Activated gamma-delta T cell treated with Interleukin-2 at 50 U/mL for 16 hours (primary cell): ENCODE data around the gene SORL1.

Experiments
- DNase-seq: peaks from one replicate; pipeline ENCODE4 v3.0.0-alpha.2; 2020

The SORL1 gene

DNA sequence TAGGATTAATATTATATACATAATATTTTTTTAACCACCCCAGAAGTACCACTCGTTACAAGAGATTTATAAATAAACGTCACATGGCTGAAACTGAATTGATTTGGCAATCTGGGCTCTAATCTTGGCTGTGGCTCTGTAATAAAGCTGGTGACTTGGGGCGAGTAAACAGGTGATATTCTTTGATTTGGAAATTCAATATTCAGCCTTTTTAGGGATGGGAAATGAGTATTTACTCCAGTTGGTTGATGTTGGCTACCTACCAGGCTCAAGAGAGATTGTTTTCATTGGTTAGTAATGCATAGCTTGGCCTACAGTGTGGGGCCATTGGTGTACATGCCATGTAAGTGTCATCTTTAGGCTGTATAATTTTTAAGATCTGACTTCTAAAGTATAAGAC, 118.3 kb downstream of the SORL1 start:
- DNase-seq, result no peak

DNA sequence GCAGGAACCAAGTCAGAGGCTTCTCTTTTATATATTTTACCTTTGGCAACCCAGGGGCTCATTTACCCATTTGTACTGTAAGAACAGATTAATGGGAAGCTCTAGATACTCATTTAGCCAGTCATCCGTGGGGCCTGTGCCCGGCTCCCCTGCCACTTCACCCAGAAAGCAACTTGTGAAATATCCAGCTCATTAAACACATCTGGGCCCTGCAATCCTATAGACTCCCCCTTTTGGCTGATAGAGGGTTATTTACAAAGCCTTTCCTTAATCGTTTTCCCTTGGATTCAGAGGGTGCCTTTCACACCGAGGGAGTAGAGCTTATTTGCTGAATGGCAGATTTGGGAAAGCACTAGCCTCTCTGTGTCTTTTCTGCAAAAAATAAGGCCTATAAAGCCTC, 119.4 kb downstream of the SORL1 start:
- DNase-seq, result no peak

DNA sequence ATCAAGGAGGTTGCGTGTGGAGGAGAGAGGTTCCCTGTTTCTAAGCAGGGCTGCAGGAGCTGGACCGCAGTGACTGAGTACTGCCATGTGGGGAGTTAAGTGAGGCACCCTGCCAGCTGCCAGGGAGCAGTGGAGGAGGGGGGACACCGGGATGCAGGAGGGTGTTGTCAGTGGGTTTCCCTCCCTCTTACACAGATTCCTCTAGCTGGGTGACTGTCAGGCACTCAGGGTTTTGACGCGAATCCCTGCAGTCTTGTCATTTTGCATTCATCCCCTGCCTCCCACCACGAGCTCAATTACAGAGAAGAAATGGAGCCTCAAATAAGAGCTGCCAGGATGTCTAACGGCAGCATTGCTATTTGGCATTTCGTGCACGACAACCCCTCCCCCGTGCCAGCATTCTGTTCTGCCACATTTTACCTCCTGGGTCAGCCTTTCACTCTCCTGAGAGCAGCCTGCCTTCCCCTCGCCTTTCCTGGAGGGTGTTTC, 120.5 kb downstream of the SORL1 start:
- DNase-seq, result no peak

DNA sequence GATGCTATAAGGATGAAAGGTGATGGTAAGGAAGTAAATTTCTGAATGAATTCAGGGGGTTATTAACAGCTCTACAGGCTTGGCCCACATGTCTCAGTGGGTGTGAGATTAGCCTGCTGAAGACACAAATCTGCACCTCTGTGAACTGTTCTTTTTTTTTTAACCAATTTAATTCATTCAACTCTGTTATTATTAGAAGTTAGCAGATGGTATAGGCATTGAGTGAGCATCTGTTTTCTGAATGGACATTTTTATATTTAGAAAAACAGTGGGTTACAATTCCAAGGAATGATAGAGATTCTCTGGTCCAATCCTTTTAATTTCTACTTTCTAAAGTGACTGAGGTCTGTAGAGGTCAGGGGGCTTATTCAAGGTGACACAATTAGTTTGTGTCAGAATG, 122.7 kb downstream of the SORL1 start:
- DNase-seq, result no peak

DNA sequence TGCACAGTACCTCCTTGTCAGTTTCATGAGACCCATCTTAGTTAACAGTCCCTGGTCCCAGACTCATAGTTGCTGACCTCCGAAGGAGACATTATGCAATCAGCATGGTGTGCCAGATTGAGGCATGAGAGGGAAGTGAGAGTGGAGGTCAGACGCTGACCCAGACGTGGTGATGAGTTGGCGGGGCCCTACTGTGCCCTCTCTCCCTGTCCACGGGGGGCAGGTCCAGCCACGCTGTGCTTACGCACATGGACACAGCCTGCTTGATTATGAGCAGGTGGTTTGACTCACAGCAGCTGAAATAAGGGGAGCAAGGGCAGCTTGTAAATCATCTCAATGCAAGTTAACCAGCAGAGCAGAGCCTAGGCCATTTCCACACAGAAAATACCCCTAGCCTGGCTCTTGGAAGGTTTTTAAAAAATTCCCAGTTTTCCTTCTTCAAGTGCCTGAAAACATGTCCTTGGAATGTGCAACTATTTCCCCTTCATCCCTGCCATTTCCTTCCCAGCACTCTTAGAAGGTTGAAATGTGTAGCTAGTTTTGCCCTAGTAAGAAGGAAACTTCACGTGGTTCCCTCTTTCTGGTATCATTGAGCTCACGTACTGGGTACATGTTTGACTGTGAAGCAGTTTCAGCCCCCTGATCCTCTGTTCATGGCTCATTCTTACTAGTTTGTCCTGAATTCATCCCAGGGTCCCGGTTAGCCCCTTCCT, 123.3 kb downstream of the SORL1 start:
- DNase-seq, result no peak

DNA sequence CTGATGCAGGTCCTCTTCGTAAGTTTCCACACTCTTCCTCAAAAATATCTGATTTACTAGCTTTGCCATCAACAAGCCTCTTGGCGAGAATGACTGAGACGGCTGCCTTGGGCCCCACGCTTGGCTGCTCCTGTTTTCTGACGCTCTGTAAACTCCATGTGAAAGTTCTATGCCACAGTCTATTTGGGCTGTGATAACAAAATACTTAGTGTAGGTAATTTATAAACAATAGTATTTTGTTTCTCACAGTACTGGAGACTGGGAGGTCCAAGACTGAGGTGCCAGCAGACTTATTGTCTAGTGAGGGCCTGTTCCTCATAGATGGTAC, 123.8 kb downstream of the SORL1 start:
- DNase-seq, result no peak

DNA sequence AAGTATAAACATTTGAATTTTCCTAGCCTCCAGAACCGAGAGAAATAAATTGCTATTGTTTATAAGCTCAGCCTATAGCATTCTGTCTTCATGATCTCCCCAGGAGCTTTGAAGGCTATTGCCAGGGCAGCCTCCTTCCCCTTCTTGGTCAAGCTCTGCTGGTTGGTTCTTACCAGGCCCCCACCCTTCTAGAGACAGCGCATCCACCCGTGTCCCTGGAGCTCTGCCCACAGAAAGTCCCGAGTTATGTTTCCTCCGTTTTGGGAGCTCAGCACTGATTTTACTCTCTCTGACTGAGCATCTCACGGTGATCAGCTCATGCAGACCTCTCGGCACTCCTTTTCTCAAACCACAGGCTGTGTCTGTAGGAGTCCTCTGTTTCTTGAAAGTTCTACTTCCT, 124.4 kb downstream of the SORL1 start:
- DNase-seq, result no peak

DNA sequence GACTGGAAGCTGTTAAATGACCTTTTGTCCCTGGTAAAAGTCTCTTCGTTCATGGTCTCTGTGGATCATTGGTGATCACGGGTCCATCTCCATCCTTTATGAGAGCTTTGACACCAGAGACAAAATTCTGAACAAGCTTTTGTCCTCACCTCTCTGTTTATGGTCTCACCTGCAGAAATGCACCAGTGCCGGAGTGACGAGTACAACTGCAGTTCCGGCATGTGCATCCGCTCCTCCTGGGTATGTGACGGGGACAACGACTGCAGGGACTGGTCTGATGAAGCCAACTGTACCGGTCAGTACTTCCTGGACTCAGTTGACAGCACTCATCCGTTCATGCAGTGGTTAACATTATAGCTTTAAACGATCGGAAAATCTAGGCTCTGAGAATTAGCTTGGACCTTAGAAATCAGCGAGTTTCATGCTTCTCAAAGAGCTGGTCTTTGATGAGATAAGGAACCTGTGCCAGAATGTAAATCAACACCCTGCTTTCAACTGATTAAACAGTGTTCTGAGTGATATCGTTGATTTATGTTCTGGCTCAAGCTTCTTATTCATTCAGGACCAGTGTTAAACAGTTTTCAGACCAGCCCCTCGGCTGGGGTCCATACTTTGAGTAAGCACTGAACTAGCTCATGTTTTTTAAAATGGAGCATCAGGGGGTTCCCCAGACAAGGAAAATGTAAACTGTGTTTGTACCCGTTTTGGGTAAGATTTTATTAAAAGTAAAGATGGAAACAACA, 125.2 kb downstream of the SORL1 start:
- DNase-seq, result no peak

DNA sequence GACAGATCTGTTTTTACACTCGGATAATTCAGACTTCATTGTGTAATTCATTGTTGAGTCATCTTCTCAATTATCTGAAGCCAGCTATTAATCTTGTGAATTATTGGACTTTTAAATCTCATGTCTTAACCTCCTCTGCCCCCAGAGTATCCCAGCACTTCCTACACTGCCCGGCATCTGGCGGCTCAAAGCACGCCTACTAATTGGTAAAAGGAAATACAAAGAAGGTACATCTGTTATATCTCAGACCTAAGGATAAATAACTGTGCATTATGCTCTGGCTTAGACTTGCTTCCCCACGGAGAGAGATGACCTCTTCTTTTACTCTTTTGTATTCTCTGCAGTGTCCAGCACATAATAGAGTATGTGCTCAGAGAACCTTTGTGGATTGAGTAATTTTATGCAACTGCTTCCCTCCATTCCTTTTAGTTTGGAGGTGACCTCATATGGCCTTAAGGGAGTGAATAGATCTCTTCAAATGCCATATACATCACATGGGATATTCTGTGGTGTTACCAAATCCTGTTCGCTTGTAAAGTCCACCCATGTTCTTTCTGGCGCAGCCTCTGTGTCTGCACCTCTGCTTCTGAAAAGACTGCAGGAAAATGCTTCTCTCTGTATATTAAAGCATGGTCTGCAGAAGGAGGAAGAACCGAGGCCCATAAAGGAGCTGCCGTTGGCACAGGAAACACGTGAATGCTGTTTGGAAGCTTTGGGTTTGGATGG, 126.3 kb downstream of the SORL1 start:
- no peak for DNase-seq

DNA sequence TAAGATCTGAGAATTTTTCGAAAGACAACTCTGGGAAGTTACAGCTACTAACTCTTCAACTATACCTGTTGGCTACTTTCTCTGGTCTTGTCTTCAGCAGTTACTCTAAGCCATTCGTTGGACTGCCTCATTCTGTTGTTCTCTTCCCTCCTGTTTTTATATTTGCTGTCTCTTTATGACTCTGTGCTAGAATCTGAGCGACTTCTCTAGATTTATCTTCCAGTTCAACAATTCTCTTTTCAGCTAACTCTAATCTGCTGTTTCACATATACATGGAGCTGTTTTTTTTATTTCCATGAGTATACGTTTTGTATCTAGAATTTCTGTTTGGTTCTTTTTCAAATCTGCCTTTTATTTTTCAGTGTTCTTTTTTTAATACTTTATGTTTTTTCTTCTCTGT, 128.0 kb downstream of the SORL1 start:
- DNase-seq, result no peak

DNA sequence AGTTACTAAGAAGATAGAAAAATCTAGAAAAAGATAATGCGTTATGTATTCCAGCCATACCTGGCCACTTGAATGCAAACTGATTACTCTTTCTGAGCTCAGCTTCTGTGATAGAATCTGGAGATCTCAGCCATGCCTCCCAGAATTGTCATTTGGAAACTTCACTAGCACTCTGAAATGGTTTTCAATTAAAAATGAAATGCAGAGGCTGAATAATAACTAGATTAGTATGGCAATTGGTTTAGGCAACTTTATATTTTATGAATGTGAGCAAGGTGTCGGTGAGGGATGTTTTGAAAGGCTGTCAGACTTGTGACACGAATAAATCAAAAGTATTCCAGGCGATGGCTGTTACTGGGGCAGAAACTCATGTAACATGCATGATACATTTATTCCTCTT, 129.5 kb downstream of the SORL1 start:
- no peak for DNase-seq

DNA sequence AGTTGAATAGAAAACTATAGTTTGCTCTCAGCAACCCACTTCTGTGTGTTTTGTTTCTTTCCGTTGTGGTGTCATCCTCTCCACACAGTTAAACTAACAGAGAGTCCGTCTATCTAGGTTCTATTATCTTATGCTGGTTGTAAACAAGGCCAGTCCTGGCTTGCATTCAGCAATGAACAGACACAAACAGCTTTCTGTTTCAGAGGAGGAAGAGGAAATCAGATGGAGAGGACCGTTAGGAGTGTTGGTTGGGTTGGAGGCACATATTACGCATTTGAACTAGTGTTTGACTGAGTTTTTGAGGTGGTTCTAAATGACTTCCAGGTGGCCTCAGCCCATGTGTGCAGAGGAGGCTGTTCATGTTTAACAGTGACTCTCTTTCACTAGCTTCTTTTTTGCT, 130.2 kb downstream of the SORL1 start:
- no peak for DNase-seq

DNA sequence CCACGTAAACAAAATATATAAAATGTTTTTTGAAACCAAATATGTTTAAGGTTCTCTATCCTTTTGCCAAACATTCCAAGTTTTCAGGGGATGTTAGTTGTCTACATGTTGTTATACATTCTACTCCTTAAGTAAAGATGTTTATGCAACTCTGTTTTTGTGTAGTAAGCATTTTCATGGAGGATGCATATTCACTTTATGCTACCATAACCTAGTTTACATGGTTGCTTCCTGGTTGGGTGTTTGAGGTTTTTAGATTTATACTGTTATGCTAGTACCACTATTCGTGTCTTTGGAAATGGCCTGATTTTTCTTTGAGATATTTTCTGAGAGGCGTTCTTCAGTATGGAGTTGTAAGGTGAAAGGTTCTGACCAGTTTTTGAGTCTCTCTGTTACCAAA, 131.7 kb downstream of the SORL1 start:
- DNase-seq, result no peak

DNA sequence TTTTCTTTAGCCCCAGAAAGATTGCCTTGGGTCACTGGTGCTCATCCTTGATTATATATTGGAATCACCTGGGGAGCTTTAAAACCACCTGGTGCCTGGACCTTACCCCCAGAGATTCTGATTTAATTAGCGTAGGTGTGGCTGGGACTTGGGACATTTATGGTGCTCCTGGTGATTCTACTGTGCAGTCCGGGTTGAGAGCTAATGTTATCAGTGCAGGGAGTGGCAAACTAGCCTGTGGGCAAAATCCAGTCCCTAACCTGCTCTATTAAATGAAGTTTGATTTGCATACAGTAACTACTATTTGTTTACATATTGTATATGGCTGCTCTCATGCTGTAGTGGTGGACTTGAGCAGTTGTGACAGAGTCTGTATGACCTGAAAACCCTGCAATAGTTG, 134.6 kb downstream of the SORL1 start:
- DNase-seq, result no peak

DNA sequence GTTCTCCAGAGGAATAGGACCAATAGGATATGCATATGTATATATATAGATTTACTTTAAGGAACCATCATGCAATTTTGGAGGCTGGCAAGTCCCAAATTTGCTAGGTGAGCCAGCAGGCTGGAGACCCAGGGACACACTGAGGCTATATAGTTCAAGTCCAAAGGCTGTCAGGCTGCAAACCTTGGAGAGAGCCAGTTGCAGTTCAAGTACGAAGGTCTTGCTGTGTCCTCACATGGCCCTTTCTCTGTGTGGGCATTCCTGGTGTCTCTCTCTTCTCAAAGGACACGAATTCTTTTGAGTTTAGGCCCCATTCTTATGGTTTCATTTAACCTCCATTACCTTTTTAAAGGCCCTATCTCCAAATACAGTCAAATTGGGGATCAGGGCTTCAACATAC, 135.1 kb downstream of the SORL1 start:
- no peak for DNase-seq

DNA sequence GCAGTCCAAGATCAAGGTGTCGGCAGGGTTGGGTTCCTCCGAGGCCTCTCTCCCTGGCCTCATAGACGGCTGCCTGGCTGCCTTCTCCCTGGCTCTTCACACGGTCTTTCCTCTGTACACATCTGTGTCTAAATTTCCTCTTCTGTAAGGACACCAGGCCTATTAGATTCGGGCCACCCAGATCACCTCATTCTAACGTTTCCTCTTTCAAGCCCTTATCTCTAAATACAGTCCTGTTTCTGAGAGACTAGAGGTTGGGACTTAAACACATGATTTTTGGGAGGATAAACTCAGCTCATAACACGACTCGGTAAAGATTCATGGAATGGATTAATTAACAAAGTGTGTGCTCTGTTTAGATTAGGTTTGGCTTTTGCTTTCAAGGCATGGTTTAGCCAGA, 136.6 kb downstream of the SORL1 start:
- DNase-seq, result no peak

DNA sequence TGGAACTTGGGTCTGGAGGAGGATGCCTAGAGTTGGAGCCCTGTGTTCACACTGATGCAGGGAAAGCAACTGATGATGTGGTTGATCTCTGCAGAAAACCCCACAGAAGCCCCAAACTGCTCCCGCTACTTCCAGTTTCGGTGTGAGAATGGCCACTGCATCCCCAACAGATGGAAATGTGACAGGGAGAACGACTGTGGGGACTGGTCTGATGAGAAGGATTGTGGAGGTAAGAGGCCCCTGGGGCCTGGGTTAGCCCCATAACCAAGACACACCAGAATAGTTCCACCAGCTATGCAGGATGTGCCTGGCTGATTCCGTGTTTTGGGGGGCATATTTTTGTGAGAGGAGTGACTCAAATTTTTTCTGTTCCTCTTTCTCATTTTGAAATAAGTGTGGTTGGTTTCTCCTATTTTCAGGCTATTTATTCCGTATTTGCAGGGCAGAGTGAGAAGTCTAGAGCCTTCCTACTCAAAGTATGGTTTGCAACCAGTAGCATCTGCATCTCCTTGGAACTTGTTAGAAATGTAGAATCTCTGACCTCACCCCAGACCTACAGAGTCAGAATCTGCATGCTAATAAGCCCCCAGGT, 137.9 kb downstream of the SORL1 start:
- DNase-seq, result no peak

DNA sequence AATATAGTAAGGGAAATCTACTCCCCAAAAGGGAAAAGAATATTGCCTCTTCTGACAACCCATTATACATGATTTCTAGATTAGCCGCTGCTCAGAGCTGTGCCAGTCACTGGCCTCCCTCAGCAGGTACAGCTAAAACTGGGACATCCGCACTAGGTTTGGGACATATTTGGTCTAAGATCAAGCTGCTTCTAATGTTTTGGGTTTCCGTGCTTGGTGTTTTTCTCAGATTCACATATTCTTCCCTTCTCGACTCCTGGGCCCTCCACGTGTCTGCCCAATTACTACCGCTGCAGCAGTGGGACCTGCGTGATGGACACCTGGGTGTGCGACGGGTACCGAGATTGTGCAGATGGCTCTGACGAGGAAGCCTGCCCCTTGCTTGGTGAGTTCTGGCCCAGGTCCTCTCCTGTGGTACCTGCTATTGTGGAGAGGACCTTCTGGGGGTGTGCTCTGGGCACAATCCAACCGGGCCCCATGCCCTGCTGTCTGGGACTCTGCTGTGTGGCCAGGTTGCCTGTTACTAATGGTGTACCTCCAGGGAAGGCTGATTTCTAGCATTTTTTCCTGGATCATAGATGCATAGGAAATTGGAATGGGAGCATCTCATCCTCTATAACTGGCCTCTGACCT, 138.8 kb downstream of the SORL1 start:
- no peak for DNase-seq

DNA sequence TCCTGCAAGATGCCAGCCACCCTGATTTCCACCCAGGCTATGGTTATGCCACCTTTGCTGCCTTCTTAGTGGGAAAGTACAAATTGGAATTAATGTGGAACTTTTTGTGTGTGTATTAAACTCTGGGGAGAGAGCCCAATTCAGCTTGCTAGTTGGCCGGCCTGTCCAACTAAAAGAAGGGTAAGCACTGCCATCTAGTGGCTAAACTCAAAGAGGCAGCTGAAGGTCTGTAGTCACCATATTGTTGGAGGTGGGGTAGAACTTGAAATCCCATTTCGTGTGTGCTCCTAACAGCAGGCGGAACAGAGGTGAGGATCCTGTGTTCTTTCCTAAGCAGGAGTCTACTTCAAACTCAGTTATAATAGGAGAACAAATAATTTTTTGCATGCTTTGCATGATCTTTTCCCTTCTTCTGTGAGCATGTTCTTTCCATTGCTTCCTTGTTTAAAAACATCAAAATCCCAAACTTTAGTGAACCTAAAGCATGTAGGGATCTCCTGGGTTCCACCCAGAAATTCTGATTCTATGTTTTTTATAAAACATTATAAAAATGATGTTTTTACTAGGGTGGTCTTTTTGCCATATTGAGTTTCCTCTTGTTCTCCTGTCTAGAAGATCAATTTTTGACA, 139.4 kb downstream of the SORL1 start:
- peak; percentile 68 for DNase-seq

DNA sequence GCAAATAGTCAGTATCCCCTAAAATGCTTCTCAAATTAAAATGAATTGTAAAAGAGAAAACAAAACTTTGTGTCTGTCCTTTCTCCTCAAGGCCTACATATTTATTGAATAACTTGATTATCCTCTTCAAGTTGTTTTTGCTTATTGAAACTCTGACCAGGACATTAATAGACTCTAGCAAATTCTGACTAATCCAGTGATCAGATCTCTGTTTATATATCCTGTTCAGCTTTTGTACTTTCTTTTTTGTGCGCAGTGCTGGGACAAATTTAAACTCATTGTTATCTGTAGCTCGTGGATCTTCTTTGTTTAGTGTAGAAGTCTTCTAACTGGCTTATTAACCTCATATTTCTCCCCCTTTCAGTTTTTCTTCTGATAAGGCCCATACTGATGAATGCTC, 140.6 kb downstream of the SORL1 start:
- DNase-seq, result no peak

DNA sequence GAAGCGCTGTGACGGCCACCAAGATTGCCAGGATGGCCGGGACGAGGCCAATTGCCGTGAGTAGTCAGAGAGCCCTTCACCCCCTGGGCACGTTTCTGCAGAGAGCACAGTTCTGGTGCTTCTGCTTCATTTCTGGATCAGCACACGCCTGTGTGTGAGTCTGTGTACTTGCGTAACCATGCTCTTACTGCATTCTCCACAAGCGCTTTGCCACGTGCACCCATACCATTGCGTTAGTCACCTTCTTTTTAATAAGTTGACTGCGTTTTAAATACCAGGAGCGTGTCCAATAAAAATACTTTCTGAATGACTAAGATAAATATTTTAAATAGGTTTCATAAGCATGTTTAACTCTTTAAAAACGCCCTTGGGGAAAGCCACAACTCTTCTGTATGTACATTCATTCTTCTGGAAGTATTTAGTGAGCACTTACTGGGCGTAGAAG, 143.6 kb downstream of the SORL1 start:
- no peak for DNase-seq
